Mesothelial cell of epicardium (in vitro differentiated cells): ENCODE measurements around the gene EMC9. TPM values are rescaled to one million over a fixed set of nuclear protein-coding genes. Genes with fewer than 3 reads are reported as not detected.

Experiments used
- DNase-seq, 2 experiments: peaks; one replicate each; pipeline ENCODE4 v3.0.0; 2021; ENCODE audit warnings: low spot score in 2 of 2; ENCODE audit not compliant: unreplicated experiment in 2 of 2
- H3K27ac Mint-ChIP-seq: 2 replicates; pipeline ENCODE4 v1.8.0; 2021; ENCODE audit warnings: mixed read lengths
- H3K27me3 Mint-ChIP-seq: 2 replicates; pipeline ENCODE4 v1.8.0; 2021; ENCODE audit warnings: low read depth, mixed read lengths
- H3K36me3 Mint-ChIP-seq: 2 replicates; pipeline ENCODE4 v1.8.0; 2021; ENCODE audit warnings: mixed read lengths
- H3K4me1 Mint-ChIP-seq: 2 replicates; pipeline ENCODE4 v1.8.0; 2021; ENCODE audit warnings: mixed read lengths
- H3K4me3 Mint-ChIP-seq: 2 replicates; pipeline ENCODE4 v1.8.0; 2021; ENCODE audit warnings: mild to moderate bottlenecking, moderate library complexity, mixed read lengths
- H3K9me3 Mint-ChIP-seq: 2 replicates; pipeline ENCODE4 v1.8.0; 2021; ENCODE audit warnings: mixed read lengths
- CTCF ChIP-seq: fragments of 200-600 bp; sonication (generic); IDR thresholded peaks from one replicate; pipeline ENCODE4 v1.5.0; 2021; ENCODE audit warnings: antibody characterized with exemption; ENCODE audit not compliant: unreplicated experiment
- total RNA-seq: library from RNA; stranded (reverse); gene quantifications from 3 replicates; pipeline ENCODE4 v1.2.1, GENCODE V29; 2021

The EMC9 gene
- total RNA-seq, 1 donor from 2014 or later: 21.3 TPM

GRCh38 chr14:24132976-24133375 is 8.4 kb downstream of the EMC9 start:
- Mint-ChIP-seq H3K27ac (no peak overlapping the region), H3K4me3 (no peak overlapping the region), H3K4me1 (peaks cover 18% of the 10 kb centered on the region), H3K9me3 (no peaks in the 10 kb centered on the region), H3K27me3 (no peaks in the 10 kb centered on the region), H3K36me3 (peaks cover 2% of the 10 kb centered on the region)
- TF ChIP-seq CTCF: no peak
- DNase-seq: no peak

GRCh38 chr14:24132061-24132685 is 9.2 kb downstream of the EMC9 start:
- TF ChIP-seq CTCF: no peak
- no peak for DNase-seq
- Mint-ChIP-seq H3K27ac (no peak overlapping the region), H3K36me3 (peaks cover 1% of the 10 kb centered on the region), H3K4me3 (no peak overlapping the region), H3K9me3 (no peaks in the 10 kb centered on the region), H3K27me3 (no peaks in the 10 kb centered on the region), H3K4me1 (peaks cover 14% of the 10 kb centered on the region)

- DNase-seq: no peak
- Mint-ChIP-seq H3K4me3 (no peak overlapping the region), H3K36me3 (no peaks in the 10 kb centered on the region), H3K9me3 (no peaks in the 10 kb centered on the region), H3K27me3 (no peaks in the 10 kb centered on the region), H3K4me1 (peaks cover 8% of the 10 kb centered on the region), H3K27ac (no peak overlapping the region)
- TF ChIP-seq CTCF: no peak
Observed at GRCh38 chr14:24131549-24131966, 9.8 kb downstream of the EMC9 start.

- Mint-ChIP-seq H3K27me3 (no peaks in the 10 kb centered on the region), H3K36me3 (no peaks in the 10 kb centered on the region), H3K4me3 (no peak overlapping the region), H3K4me1 (peaks cover 6% of the 10 kb centered on the region), H3K9me3 (no peaks in the 10 kb centered on the region), H3K27ac (no peak overlapping the region)
- no peak for DNase-seq
- no peak for TF ChIP-seq CTCF
Observed at GRCh38 chr14:24130717-24131548, 10.5 kb downstream of the EMC9 start.

GRCh38 chr14:24130380-24130716 is 11.0 kb downstream of the EMC9 start, which contains the start of gene FITM1:
TSS of gene FITM1 (plus strand) at chr14:24130659. CDS start at chr14:24131564, 905 bp downstream.
- no peak within 1 kb of the TSS for H3K4me3 Mint-ChIP-seq
- peaks cover under 1% of the 10 kb centered on the region for H3K36me3 Mint-ChIP-seq
- peaks cover 3% of the 10 kb centered on the region for H3K4me1 Mint-ChIP-seq
- no peaks in the 10 kb centered on the region for H3K9me3 Mint-ChIP-seq
- no peak for TF ChIP-seq CTCF
- no peaks in the 10 kb centered on the region for H3K27me3 Mint-ChIP-seq
- DNase-seq: no peak
- no peak within 1 kb of the TSS for H3K27ac Mint-ChIP-seq
